NOMO-1 (cell line): ENCODE results near the gene PHYH.
"Not testable (repeated sequence)": the region's sequence is repeated elsewhere in the genome, so short reads cannot be mapped to it uniquely, and the experiment has no call there.

Experiments
- DNase-seq, 2 experiments: peaks; one replicate each; lab custom pipeline; 2025; ENCODE audit not compliant: unreplicated experiment in 2 of 2; lab: John Stamatoyannopoulos, UW

The PHYH gene

DNA sequence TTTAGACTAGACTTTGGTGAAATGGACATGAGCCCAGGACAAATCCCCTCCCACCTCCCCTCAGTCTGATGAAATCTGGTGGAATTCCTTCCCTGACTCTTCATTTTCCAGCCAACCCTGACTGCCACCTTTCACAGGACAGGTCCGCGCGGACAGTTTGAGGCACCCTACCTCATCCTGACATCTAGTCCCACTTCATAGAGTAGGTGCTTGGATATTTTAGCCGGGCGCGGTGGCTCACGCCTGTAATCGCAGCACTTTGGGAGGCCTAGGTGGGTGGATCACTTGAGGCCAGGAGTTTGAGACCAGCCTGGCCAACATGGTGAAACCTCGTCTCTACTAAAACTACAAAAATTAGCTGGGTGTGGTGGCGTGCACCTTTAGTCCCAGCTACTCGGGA lies 23.7 kb downstream of the PHYH start:
- not testable (repeated sequence) for DNase-seq

DNA sequence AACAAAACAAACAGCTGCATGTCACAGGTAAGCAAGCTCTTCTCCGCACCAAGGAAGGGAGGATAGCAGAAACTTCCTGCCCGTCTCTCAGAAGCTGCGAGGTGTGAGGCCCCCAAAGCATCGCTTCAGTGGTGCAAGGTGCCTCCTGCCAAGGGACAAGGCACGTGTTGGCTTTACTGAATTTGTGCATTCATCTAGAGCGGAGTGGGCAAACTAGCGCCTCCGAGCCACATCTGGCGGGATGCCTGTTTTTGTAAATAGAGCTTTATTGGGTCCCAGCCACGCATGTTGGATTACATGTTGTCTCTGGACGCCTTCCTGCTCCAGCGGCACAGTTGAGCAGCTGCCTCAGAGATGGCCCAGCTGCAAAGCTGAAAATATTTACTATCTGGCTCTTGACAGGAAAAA lies 27.7 kb downstream of the PHYH start:
- no peak for DNase-seq

DNA sequence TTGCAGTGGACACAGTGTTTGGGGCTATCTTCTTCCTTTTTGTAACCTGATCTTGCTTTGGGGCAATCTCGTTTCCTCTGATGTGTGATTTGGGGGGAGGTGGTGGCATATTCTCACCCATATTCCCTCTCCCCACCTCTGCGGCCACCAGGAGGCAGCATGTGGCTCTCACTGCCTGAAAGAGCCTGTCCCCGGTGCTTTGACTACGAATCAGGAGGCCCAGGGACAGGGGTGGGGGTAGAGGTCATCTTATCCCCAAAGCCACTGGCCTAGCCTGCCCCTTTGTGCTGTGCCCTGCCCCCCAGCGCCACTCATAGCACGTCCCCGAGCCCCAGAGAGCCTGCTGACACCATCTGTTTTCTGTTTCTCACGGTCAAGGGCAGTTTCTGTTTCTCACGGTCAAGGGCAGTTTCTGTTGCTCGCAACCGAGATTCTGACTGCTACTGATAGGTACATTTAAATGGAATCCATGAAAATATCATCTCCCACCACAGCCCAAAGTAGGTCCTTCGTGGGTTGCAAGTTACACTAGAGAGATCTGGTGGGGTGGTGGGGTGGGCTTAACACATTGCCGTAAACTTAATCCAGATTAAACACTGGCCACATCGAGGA lies 28.2 kb downstream of the PHYH start:
- DNase-seq: no peak

DNA sequence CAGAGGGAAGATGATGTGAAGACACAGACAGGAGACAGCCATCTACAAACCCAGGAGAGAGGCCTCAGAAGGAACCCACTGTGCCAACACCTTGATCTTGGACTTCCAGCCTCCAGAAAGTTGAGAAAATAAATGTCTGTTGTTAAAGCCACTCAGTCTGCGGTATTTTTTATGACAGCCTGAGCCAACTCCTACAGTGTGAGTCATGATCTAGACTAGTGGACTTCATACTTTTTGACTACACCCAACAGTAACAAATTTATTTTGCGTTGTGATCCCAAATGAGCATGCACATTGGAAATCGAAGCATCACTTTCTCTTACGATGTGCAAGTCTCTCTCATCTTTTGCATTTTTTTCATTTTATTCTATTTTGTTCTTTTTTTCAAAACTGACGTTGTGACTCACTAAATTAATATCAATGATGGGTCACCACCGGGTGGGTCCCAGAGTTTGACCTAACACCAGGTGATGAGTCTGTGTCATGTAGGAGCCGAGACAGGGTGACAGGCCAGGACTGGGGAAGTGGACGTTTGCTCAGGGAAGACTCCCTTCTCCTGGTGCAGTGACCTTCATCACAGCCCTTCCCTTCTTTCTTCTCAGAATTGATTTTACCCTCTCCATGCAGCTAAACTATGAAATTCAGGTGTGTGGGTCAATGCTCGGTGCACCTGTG lies 28.9 kb downstream of the PHYH start:
- peak in 1 of 2 experiments; percentile 12 for DNase-seq

DNA sequence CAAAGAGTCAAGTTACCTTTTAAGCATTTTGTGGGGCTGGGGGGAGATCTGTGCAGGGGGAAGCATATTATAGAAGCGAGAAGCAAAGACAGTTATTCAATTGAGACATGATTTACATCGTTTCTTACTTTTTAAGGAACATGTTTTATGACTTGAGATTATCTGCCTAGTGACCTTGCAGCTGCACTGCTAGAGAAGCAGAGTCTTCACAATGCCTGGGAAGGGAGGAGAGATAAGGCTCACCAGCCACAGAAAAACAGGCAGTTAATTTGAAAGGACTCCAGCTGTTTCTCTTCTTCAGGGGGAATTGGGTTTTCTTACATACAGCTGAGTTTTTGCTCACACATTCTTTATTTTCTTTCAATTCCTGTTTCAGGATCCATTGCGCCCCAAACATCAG lies 31.0 kb downstream of the PHYH start:
- DNase-seq: peak in 1 of 2 experiments; percentile 32

DNA sequence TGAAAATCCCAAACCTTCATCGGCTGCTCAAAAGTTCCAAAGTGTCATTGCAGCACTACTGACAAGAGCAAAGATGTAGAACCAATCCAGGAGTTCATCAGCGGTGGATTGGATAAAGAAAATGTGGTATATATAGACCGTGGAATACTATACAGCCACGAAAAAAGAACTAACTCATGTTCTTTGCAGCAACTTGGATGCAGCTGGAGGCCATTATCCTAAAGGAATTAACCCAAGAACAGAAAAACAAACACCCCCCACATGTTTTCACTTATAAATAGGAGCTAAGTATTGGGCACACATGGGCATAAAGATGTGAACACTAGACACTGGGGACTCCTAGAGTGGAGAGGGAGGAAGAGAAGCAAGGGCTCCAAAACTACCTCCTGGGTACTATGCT lies 31.6 kb downstream of the PHYH start:
- DNase-seq: no peak

DNA sequence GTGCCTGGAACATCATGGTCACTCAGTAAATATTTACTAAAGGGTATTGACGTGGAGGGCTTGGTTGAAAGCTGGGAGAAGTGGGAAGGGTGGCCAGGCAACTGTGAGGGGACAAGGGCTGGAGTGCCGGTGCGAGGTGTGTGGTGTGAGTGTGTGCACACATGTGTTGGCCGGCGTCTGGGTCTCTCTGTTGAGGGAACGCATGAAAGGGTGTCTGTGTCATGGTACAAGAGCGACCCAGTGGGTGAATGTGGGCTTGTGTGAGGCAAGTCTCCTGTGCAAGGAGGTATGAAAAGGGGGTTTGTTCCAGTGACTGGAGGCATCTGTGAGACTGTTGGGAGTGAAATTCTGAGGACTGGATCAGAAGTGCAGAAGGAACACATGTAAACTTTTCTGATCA lies 36.3 kb downstream of the PHYH start:
- DNase-seq: no peak

DNA sequence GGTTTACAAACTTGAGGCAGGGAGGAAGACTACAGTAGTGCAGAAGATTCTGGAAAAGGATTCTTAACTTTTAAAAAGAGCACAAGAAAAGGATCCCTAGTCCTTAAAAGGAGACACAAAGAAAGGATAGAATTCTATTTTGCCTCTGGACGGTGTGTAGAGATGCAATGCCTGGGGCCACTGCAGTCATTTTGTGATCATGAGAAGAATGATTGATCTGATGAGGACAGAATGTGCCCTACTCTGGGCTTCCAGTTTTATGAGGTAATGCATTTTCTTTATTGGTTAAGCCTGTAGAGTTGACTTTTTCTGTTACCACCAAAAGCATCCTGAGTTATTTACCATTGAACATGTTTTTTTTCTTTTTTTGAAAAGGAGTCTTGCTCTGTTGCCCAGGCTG lies 37.4 kb downstream of the PHYH start:
- DNase-seq: no peak

DNA sequence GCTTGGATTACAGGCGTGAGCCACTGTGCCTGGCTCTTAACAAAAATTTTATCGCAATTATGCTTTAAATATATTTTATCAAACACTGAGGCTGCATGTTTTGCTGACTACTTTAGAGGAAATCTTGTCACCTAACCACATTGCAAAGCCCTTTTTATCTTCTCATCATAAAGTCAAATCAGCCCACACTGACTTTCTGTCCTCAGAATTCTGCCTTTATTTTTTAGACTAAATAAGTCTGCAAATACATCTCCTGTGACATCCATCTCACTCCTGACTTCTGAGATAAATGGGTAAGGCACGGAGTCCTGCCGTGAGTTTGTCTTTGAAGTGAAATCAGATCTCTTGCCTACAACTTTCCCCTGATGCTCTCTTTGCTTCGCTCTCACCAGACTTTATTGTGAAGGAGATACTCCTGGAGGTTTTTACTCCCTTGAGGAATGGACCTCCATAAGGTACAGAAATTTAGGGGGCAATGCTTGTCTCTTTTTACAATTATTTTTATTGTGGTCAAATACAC lies 42.2 kb downstream of the PHYH start:
- no peak for DNase-seq

DNA sequence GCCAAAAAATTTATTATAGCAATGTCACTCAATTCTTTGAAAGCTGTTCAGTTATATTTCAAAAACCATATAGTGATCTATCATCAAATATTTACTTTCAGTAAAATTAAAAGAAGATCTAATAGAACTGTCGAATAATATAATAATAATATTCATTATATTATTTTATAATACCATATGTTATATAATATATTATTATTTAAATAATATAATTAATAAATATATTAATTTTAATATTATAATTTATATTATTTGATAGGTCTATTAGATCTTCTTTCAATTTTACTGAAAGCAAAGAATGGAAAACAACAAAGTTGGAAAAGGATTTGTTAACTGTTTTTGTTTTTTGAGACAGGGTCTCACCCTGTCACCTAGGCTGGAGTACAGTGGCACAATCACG lies 43.2 kb downstream of the PHYH start:
- DNase-seq: no peak

DNA sequence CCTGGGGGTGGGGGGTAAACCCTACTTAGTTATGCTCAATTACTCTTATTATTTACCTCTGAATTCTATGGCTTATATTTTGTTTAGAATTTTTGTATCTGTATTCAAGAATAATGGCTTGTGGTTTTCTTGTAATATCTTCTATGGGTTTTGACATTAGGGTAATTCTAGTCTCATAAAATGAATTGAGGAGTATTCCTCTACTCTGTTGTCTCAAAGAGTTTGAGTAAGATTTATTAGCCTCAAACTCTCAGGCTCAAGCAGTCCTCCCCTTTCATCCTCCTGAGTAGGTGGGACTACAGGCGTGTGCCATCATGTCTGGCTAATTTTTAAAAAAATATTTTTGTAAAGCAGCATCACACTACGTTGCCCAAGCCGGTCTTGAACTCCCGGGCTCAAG lies 46.1 kb downstream of the PHYH start:
- DNase-seq: no peak

DNA sequence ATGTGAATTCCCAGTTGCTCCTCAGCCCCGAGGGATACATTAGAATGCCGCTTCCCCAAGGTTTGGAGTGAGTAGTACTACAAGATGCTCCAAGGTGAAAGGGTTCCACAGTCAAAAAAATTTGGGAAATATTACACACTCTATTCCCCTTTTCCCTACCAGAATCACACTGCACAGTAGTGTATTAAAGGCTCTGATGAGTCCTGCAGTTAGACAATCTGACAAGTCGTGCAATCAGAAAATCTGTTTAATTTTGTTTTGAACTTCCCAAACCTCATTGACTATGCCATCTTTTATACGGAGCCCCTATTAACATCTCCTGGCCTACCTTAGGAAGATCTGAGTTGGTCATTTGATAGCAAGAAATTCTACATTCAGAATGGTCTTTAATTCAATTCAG lies 52.1 kb downstream of the PHYH start:
- no peak for DNase-seq

DNA sequence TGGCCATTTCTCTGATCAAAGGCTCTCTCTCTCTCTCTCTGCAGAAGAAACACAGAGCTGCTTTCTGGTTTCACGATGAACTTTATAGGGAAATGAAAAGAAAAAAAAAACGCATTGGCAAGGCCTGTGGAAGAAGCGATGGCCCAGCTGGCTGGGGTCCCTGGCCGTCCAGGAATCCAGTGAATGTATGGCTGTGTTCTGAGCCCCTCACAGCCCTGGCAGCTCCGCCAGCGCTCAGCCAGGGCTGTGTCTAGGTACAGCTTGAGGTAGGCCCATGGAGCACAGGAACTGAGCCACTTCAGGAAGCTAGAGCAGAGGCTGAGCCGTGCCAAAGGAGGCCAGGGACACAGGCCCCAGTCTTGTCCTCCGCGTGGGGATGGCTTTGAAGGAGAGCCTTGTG lies 52.6 kb downstream of the PHYH start:
- no peak for DNase-seq

DNA sequence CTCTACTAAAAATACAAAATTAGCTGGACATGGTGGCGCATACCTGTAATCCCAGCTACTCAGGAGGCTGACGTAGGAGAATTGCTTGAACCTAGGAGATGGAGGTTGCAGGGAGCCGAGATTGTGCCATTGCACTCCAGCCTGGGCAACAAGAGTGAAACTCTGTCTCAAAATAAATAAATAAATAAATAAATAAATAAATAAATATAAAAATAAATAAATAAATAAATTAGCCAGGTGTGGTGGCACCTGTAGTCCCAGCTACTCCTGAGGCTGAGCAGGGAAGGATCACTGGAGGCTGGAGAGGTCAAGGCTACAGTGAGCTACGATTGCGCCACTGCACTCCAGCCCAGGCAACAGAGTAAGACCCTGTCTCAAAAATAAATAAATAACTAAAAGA lies 57.6 kb downstream of the PHYH start:
- DNase-seq: not testable (repeated sequence)

DNA sequence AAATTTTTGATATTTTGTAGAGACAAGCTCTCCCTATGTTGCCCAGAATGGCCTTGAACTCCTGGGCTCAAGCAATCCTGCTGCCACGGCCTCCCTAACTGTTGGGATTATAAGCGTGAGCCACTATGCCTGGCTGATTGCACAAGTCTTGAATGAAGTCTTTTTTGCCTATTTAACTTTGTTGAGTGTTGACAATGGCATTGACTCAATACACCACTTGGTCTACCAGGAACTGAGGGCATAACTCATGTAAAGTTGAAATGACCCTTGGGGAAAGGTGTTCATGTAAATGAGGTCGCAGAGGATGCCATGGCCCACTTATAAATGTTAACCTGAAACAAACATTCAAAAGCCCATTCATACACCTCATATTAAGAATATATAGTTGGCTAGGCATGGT lies 58.3 kb downstream of the PHYH start:
- no peak for DNase-seq

DNA sequence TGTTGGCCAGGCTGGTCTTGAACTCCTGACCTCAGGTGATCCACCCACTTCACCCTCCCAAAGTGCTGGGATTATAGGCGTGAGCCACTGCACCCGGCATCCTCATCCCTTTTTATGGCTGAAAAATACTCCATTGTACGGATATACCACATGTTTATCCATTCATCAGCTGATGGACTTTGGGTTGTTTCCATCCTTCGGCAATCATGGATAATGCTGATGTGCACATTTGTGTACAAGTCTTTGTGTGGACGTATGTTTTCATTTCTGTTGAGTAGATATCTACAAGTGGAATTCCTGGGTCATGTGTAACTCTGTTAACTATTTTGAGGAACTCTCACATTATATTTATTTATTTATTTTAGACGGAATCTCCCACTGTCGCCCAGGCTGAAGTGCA lies 59.9 kb downstream of the PHYH start:
- no peak for DNase-seq

DNA sequence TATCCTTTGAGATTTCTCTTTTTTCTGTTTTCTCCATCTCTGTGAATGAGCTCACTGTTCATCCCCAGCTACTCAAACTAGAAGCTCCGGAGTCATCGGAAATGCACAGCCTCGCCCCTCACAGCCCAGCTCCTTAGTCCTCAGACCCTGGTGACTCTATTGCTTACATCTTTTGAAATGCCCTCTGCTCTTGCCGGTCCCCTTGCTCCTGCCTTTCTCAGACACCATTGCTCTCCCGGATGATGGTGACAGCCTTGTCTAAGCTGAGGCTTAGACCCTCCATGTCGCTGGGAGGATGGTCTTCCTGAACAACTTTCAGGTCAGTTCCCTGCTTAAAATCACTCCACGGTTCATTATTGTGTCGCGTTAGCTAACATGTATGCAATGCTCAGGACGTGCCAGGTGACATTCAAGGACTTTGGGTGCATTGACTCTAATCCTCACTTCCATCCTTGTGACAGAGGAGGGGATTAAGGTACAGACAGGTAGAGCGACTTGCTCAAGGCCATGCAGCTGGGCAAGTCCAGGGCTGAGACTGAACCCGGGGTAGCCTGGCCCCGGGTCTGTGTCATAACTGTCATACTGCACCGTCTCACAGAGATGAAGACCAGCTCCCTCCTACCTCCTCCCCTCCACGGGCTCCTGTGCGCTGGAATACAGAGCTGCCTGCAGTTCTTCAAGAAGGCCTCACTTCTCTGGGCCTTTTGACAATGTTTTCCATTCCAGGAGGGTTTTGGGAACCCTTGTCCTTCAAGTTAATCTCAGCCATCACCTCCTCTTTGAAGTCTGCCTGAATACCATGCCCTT lies 61.4 kb downstream of the PHYH start:
- DNase-seq: no peak

DNA sequence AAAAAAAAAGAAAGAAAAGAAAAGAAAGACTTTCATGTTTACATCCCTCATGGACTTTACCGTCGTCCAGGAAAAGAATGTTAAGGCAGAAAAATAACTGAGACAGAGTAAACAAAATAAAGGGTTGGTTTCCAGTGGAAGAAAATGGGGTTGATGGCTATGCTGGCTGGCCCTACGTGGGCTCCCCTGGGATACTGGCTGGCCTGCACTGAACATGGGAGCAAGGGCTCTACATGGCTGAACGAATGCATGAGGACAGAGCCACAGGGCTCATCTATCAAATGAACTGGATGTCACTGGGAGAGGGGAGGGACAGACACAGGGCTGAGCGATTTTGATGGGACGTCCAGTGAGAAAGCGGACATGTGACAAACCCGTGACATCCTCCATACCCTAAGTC lies 63.2 kb downstream of the PHYH start:
- DNase-seq: no peak

DNA sequence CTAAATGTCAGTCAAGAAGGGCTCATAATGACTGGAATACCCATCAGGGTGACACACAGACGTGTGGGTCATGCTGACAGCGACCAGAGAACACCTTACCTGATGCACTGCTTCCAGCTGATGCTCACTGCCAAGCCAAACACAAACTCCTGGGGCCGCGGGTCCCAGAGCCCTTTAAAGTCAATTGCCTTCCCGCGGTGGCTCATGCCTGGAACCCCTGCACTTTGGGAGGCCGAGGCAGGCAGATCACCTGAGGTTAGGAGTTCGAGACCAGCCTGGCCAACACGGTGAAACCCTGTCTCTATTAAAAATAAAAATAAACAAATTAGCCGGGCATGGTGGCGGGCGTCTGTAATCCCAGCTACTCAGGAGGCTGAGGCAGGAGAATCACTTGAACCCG lies 65.1 kb downstream of the PHYH start:
- DNase-seq: not testable (repeated sequence)

DNA sequence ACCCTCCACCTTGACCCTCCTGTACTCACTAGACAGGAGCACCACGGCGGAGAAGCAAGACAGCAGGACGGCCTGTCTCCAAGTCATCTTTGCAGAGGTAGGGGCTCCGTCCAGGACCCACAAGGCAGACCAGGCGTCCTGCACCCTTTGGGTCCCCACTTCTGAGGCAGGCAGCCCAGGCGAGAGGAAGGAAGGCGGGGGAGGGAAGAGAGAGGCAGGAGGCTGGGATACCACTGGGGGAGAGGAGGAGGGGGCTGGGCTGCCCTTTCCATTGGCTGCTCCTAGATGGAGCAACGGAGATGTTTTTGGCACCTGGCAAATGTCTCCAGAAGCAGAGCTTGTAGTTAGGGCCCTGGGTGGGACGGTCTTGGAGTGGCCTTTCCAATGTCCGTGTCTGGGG lies 65.7 kb downstream of the PHYH start, which contains the start of gene UCMA:
Gene UCMA, minus strand, starts transcription at position 203 of the 400 bp plus-strand sequence. Its CDS starts 116 bp downstream, at position 87.
- no peak for DNase-seq

DNA sequence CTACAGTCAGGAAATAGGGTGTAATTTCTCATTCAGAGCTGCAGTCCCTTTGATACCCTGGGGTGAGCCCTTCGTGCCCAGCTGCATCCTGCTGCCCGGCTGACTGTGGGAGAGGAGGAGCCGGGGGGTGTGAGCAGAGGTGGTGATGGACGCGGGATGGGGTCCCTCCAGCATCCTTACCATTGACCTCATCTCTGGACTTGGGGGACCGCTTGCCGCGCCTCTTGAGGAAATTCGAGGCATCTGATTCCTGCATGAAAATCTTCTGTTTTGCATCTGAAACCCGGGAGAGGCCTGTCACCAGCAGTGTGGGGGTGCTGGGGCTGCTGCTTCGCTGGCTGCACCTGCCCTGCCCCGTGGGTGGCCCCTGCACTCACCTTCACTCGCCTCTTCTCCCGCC lies 66.5 kb downstream of the PHYH start:
- DNase-seq: no peak

DNA sequence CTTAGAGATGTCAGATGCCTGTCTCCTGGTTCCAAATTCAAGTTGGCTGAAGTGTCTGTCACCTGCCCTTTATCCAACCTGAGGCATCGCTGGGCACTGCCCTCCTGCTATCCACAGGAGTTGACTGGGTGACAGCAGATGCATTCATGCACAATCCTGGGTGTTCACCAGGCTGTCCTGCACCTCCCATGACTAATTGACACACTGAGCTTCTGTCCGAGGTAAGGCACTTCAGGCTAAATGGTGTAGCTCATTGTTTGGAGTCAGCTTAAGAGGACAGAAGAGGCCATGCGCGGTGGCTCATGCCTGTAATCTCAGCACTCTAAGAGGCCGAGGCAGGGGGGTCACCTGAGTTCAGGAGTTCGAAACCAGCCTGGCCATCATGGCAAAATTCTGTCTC lies 68.1 kb downstream of the PHYH start:
- DNase-seq: no peak
